ENCODE results near the gene SSBP2.

Gene SSBP2

GRCh38 chr5:81779916-81780266 is 29.0 kb upstream of the SSBP2 start:
- in situ Hi-C loops (cut with MboI; ENCODE audit: low pct_unique_long_range_greater_than_20kb, low sequenced_read_pairs, unreplicated experiment): no loop called here
- no peak for DNase-seq (ENCODE audit: low spot score)
- TF ChIP-seq, protein P1, sequence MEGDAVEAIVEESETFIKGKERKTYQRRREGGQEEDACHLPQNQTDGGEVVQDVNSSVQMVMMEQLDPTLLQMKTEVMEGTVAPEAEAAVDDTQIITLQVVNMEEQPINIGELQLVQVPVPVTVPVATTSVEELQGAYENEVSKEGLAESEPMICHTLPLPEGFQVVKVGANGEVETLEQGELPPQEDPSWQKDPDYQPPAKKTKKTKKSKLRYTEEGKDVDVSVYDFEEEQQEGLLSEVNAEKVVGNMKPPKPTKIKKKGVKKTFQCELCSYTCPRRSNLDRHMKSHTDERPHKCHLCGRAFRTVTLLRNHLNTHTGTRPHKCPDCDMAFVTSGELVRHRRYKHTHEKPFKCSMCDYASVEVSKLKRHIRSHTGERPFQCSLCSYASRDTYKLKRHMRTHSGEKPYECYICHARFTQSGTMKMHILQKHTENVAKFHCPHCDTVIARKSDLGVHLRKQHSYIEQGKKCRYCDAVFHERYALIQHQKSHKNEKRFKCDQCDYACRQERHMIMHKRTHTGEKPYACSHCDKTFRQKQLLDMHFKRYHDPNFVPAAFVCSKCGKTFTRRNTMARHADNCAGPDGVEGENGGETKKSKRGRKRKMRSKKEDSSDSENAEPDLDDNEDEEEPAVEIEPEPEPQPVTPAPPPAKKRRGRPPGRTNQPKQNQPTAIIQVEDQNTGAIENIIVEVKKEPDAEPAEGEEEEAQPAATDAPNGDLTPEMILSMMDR (IDR thresholded peaks at IDR 0.05; ENCODE audit: extremely low read depth, insufficient read depth, missing control alignments): no peak

GRCh38 chr5:81779125-81779915 is 28.4 kb upstream of the SSBP2 start:
- TF ChIP-seq, protein P1 (IDR thresholded peaks at IDR 0.05; ENCODE audit: extremely low read depth, insufficient read depth, missing control alignments): no peak
- in situ Hi-C loops (cut with MboI; ENCODE audit: low pct_unique_long_range_greater_than_20kb, low sequenced_read_pairs, unreplicated experiment): no loop called here
- peak; percentile 26 for DNase-seq (ENCODE audit: low spot score)

- DNase-seq (ENCODE audit: low spot score): no peak
- in situ Hi-C loops (cut with MboI; ENCODE audit: low pct_unique_long_range_greater_than_20kb, low sequenced_read_pairs, unreplicated experiment): no loop called here
- TF ChIP-seq, protein P1 (IDR thresholded peaks at IDR 0.05; ENCODE audit: extremely low read depth, insufficient read depth, missing control alignments): no peak
Measured at GRCh38 chr5:81778642-81779041, 27.7 kb upstream of the SSBP2 start.

GRCh38 chr5:81776258-81776657 is 25.4 kb upstream of the SSBP2 start:
- no peak for DNase-seq (ENCODE audit: low spot score)
- TF ChIP-seq, protein P1 (IDR thresholded peaks at IDR 0.05; ENCODE audit: extremely low read depth, insufficient read depth, missing control alignments): no peak
- in situ Hi-C loops (cut with MboI; ENCODE audit: low pct_unique_long_range_greater_than_20kb, low sequenced_read_pairs, unreplicated experiment): no loop called here

GRCh38 chr5:81774374-81774773 is 23.5 kb upstream of the SSBP2 start:
- TF ChIP-seq, protein P1 (IDR thresholded peaks at IDR 0.05; ENCODE audit: extremely low read depth, insufficient read depth, missing control alignments): no peak
- DNase-seq (ENCODE audit: low spot score): no peak
- in situ Hi-C loops (cut with MboI; ENCODE audit: low pct_unique_long_range_greater_than_20kb, low sequenced_read_pairs, unreplicated experiment): no loop called here

DNA sequence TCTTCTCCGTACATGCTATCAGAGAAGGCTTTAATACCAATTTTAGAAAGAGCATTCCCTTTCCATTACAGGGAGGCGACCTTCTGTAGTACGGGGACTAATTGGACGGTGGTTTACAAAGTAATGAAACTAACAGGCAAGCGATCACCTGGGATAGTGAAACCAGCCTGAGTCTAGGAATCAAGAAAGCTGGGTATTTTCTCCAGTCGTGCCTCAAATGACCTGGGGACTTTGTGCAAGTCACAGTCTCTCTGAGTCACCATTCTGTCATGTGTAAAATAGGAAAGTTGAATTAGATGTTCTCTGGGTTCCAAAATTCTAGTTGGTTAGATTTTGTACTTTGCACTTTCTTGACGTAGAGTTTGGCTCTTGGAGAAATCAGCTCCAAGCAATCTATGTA is 22.7 kb upstream of the SSBP2 start:
- TF ChIP-seq, protein P1 (IDR thresholded peaks at IDR 0.05; ENCODE audit: extremely low read depth, insufficient read depth, missing control alignments): no peak
- DNase-seq (ENCODE audit: low spot score): no peak
- in situ Hi-C loops (cut with MboI; ENCODE audit: low pct_unique_long_range_greater_than_20kb, low sequenced_read_pairs, unreplicated experiment): no loop called here
